ENCODE data around the gene SCGB1C2. TPM values are rescaled to one million over a fixed set of nuclear protein-coding genes. Genes with fewer than 3 reads are reported as not detected.
"Not testable (repeated sequence)": the region's sequence is repeated elsewhere in the genome, so short reads cannot be mapped to it uniquely, and the experiment has no call there.

SCGB1C2 gene
- total RNA-seq, 1 donor from 2014 or later = not detected

DNA sequence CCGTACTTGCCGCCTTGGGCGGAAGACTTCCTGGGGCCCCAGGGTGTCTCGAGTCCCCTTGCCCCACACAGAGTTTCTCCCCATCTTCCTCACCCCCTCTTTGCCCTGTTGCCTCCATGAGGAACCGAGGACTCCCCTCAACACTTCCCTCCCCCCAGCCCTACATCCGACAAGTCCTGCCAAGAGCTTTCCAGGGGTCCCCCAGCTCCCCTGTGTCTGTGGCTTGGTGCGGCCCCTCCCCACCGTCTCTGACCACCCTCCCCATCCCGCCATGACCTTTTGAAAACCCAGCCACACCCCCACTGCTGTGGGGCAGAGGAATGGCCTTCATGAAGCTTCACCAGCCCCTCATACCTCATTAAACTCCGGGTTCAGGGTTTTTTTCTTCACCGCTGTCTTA lies 11.4 kb downstream of the SCGB1C2 start:
- DNase-seq (ENCODE audit: low spot score) = no peak

GRCh38 chr17:149231-149630 lies 11.9 kb downstream of the SCGB1C2 start:
- no peak for DNase-seq (ENCODE audit: low spot score)

- DNase-seq (ENCODE audit: low spot score) = no peak
Observed at GRCh38 chr17:149897-150584, 12.7 kb downstream of the SCGB1C2 start.

DNA sequence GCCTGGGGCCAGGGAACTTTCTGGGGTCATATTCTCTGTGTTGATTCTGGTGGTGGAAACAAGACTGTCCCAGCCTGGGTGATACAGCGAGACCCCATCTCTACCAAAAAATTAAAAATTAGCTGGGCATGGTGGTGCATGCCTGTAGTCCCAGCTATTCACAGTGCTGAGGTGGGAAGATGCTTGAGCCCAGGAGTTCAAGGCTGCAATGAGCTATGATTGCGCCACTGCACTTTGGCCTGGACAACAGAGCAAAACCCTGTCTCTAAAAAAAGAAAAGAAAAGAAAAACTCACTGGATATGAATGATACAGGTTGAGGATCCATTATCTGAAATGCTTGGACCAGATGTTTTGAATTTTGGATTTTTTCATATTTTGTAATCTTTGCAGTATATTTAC lies 13.6 kb downstream of the SCGB1C2 start:
- DNase-seq (ENCODE audit: low spot score) = no peak

- no peak for DNase-seq (ENCODE audit: low spot score)
Observed at GRCh38 chr17:151886-152859, 14.8 kb downstream of the SCGB1C2 start.

GRCh38 chr17:152860-153420 lies 15.6 kb downstream of the SCGB1C2 start:
- DNase-seq (ENCODE audit: low spot score) = no peak

DNA sequence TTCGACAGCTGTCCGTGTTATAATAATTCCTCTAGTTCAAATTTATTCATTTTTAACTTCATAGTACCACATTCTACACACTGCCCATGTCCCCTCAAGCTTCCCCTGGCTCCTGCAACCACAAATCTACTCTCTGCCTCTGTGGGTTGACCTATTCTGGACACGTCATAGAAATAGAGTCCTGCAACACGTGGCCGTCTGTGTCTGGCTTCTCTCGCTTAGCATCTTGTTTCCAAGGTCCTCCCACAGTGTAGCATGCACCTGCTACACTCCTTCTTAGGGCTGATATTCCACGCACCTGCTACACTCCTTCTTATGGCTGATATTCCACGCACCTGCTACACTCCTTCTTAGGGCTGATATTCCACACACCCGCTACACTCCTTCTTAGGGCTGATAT lies 16.5 kb downstream of the SCGB1C2 start:
- DNase-seq (ENCODE audit: low spot score) = no peak

DNA sequence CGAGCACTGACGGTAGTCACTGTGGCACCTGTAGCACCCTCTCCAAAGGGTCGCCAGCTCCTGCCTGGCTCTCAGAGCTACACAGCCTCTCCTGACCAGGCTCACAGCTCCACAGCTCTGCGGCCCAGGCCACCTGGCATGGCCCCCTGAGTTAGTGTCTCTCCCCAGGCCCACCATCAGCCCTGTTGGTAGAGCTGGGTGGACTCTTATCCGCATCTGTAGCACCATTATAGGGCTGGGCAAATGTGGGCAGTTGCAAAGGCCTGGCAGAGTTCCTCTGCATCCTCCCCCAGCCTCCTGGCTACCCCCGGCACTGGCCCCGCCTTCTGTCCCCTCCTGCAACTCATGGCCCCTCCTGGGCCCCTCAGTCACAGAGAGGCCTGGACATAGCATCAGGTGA lies 18.2 kb downstream of the SCGB1C2 start:
- no peak for DNase-seq (ENCODE audit: low spot score)

DNA sequence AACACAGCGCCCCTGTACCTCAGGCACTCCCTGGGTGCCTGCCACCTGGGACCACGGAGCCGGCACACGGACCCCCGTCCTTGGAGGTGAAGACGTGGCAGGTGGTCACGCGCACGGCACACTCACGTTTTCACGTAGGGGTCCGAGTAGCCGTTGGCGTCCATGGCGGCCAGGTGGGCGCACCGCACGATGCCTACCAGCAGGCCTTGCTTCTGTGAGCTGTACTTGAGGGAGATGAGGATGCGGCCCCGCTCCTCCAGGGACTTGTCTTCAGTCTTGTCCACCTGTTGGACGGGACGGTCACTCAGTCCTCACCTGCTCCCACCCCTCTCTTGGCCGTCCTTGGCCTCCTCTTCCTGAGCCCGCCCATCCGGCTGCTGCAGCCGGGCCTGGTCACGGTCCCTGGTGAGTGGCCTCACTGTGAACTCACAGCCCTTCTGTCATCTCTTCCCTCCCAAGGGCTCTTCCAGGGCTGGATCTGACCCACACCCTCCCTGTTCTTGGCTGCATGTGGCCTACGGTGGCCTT lies 18.8 kb downstream of the SCGB1C2 start:
- DNase-seq (ENCODE audit: low spot score) = no peak

GRCh38 chr17:156946-157345 lies 19.6 kb downstream of the SCGB1C2 start:
- no peak for DNase-seq (ENCODE audit: low spot score)

DNA sequence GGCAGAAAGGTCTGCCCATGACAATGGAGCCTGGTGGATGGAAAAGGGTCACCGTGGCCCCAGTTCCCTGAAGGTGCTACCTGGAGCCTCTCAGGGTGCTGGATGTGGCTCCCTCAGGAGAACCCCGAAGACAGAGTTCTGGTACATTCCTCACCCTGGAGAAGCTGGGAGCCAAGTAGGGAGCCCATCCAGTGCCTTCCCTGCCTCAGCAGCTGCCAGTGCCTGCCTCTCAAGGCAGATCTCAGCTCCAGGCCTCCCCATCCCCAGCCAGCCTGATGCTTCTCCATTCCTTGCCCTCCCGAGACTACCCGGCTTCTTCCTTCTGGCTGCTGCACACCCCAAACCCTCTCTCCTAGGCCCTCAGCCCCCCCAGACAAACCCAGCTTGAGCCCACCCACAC lies 20.5 kb downstream of the SCGB1C2 start:
- no peak for DNase-seq (ENCODE audit: low spot score)

- no peak for DNase-seq (ENCODE audit: low spot score)
Observed at GRCh38 chr17:158379-158778, 21.0 kb downstream of the SCGB1C2 start.

DNA sequence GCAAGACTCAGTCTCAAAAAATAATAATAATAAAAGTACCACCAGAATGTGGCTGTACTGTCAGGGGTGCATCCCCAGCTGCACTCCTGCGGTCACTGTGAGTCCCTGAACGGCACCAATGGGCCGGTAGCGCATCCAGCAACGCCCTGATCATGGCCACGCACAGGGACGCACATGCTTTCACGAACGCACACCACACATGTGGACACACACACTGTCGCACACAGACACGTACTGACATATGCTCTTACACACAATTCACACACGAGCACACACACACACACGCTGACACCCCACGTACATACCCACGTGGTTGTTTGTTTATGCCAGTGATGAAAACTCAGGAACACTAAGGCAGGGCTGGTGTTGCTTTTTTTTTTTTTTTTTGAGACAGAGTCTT lies 22.2 kb downstream of the SCGB1C2 start:
- DNase-seq (ENCODE audit: low spot score) = no peak

GRCh38 chr17:160336-160735 lies 23.0 kb downstream of the SCGB1C2 start:
- DNase-seq (ENCODE audit: low spot score) = no peak

DNA sequence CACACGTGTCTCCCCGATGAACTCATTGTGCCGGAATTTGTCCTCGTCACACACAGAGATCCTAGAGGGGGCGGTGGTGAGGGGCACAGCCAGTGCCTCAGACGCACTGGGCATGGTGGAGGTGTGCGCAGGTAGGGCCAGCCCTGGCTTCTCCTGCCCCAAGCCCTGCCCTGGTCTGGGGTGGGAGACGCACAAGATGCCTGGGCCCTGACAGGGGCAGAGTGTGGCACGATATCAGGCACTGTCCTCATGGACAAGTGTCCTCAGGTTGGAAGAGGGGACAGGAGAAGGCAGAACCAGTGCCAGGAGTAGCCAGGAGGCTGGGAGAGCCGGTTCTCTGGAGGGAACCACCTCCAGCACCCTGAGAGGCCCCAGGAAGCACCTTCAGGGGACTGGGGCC lies 24.1 kb downstream of the SCGB1C2 start:
- no peak for DNase-seq (ENCODE audit: low spot score)

- no peak for DNase-seq (ENCODE audit: low spot score)
Observed at GRCh38 chr17:162689-163088, 25.3 kb downstream of the SCGB1C2 start.

DNA sequence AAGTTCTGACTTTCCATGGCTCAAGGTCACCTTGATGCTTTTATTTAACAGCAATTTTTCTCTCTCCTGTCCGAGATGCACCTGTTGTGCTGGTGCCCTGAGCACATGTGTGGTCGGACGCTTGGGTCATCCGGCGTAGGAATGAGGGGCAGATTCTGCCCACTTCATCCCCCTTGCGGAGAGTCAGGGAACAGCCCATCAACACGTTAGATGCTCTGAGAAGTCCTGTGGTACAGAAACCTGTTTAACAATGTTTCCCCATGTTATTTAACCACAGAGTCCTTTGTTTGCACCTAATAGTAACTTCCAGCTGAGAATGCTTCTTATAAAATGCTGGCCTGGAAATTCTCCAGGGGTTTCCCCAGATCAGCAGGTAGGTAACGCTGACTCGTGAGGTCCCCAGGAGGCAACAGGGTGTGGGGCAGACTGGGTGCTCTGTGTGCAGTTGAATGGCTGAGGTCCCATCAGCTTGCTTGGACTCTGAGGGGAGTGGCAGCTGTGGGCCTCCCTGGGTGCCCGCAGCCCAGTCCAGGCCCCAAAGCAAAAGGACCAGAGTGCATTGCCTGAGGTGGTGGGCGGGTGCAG lies 26.2 kb downstream of the SCGB1C2 start:
- no peak for DNase-seq (ENCODE audit: low spot score)

GRCh38 chr17:164303-165235 lies 27.2 kb downstream of the SCGB1C2 start:
- peak; percentile 85 for DNase-seq (ENCODE audit: low spot score)

- no peak for DNase-seq (ENCODE audit: low spot score)
Observed at GRCh38 chr17:165939-166338, 28.6 kb downstream of the SCGB1C2 start.

DNA sequence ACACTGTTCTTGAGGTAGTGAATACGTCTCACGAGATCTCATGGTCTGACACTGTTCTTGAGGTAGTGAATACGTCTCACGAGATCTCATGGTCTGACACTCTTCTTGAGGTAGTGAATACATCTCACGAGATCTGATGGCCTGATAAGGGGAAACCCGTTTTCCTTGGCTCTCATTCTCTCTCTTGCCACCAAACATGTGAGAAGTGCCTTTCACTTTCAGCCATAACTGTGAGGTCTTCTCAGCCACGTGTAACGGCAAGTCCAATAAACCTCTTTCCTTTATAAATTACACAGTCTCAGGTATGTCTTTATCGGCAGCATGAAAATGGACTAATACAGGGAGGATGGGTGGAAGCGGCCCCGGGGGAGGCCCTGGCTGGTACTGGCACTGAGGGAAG lies 31.2 kb downstream of the SCGB1C2 start:
- not testable (repeated sequence) for DNase-seq (ENCODE audit: low spot score)
